Measurements from ENCODE around the gene AUTS2. TPM values are rescaled to one million over a fixed set of nuclear protein-coding genes. Genes with fewer than 3 reads are reported as not detected.

Gene AUTS2
- total and polyA plus RNA-seq, 2 of the 8 experiments (the other 6 are each of a cell fraction or from before 2014, with no cell fraction given), result 25.9 to 101 TPM

- no peak overlapping the region for H3K9ac ChIP-seq (replicated peaks in 1 of 4; ENCODE audit: extremely low read depth in 1 of 4, low read depth in 3 of 4, low read length in 3 of 4)
- no peaks in the 10 kb centered on the region for H4K20me1 ChIP-seq (replicated peaks in 1 of 2; ENCODE audit: control insufficient read depth in 1 of 2, insufficient read depth in 2 of 2, low read length in 2 of 2)
- no peak overlapping the region for H2BK12ac ChIP-seq (ENCODE audit: low read depth, low read length)
- TF ChIP-seq HDAC2 (IDR thresholded peaks at IDR 0.05; ENCODE audit: borderline replicate concordance in 1 of 2, low read depth in 2 of 2, low read length in 2 of 2), result no peak
- ChIA-PET CTCF (ENCODE audit: partially characterized antibody) (interaction anchor here (1.1 to 1.4 kb wide), 2 partner anchors 9 to 13 kb away, joined by 3 to 4 read pairs; no protein-coding TSS in a partner anchor), POLR2A (ENCODE audit: partially characterized antibody) (no interaction called here)
- no peaks in the 10 kb centered on the region for H3K79me1 ChIP-seq (ENCODE audit: low read depth, low read length)
- no peaks in the 10 kb centered on the region for H3K36me3 ChIP-seq (ENCODE audit: control insufficient read depth in 2 of 4, insufficient read depth in 4 of 4, low read length in 3 of 4)
- WGBS, 2 experiments (ENCODE audit: extremely low coverage in 1 of 2, insufficient coverage in 1 of 2, insufficient read length in 1 of 2, insufficient replicate concordance in 2 of 2, low coverage in 1 of 2, low lambda C conversion rate in 2 of 2, missing lambda C conversion rate in 1 of 2), result 79% methylated on average over 7 of the region's 7 CpGs; no CpG with 5 or more reads in 1 of the 2 experiments
- H4K91ac ChIP-seq (replicated peaks; ENCODE audit: insufficient read length, low read length), result no peak overlapping the region
- H3K4me2 ChIP-seq (ENCODE audit: insufficient read depth in 1 of 2, low read depth in 2 of 2, low read length in 2 of 2), result no peak overlapping the region
- no peak overlapping the region for H3K18ac ChIP-seq (ENCODE audit: extremely low read depth, low read length)
- H2AK5ac ChIP-seq (ENCODE audit: low read depth, low read length), result no peak overlapping the region
- no peak overlapping the region for H2AFZ ChIP-seq (ENCODE audit: low read length)
- DNase-seq (ENCODE audit: low read depth in 1 of 2, low spot score in 2 of 2), result no peak
- no peak overlapping the region for H2BK120ac ChIP-seq (replicated peaks; ENCODE audit: low read depth, low read length)
- H3K27ac ChIP-seq (ENCODE audit: low read depth, low read length), result no peak overlapping the region
- H3K14ac ChIP-seq (ENCODE audit: insufficient read length), result no peak overlapping the region
- FAIRE-seq, result no peak
- no peaks in the 10 kb centered on the region for H3K9me3 ChIP-seq (ENCODE audit: insufficient read depth in 2 of 2, low read depth in 1 of 2, low read length in 1 of 2)
- H3K4me1 ChIP-seq (replicated peaks in 1 of 4; ENCODE audit: control insufficient read depth in 3 of 4, insufficient read depth in 4 of 4, low read length in 3 of 4), result peaks cover 0 to 11% (median 4%) of the 10 kb centered on the region in 4 experiments; a peak in 3 of 7 replicates
- no peak overlapping the region for H3K23ac ChIP-seq (ENCODE audit: insufficient read length)
- H2BK20ac ChIP-seq (ENCODE audit: low read length), result no peak overlapping the region
- H2BK15ac ChIP-seq (ENCODE audit: low read length), result no peak overlapping the region
- no peak overlapping the region for H3K4me3 ChIP-seq (ENCODE audit: extremely low read depth in 1 of 4, insufficient read depth in 2 of 4, low read depth in 3 of 4, low read length in 4 of 4)
- peaks cover 0 to 2% (median 0%) of the 10 kb centered on the region in 4 experiments; a peak in 1 of 7 replicates for H3K27me3 ChIP-seq (replicated peaks in 1 of 4; ENCODE audit: control insufficient read depth in 3 of 4, extremely low read depth in 1 of 4, insufficient read depth in 3 of 4, low read length in 3 of 4)
- H3K4ac ChIP-seq (replicated peaks; ENCODE audit: insufficient read length, low read depth, low read length), result no peak overlapping the region
- no peaks in the 10 kb centered on the region for H3K23me2 ChIP-seq (ENCODE audit: low read depth, low read length)
- H2BK5ac ChIP-seq (ENCODE audit: low read depth, low read length), result no peak overlapping the region; the same call in 1 of the 2 replicates
- no peak overlapping the region for H4K8ac ChIP-seq (ENCODE audit: extremely low read depth, insufficient read depth, low read length)
- H3K79me2 ChIP-seq (ENCODE audit: control insufficient read depth in 1 of 2, insufficient read depth in 2 of 2, low read length in 2 of 2), result no peaks in the 10 kb centered on the region
- no peak overlapping the region for H3K56ac ChIP-seq (replicated peaks; ENCODE audit: insufficient read length, low read depth, low read length)
- no peak overlapping the region for H4K5ac ChIP-seq (ENCODE audit: insufficient read length, low read depth, low read length)
Observed at GRCh38 chr7:69825113-69825972, 227.1 kb downstream of the AUTS2 start.
